Mesendoderm (in vitro differentiated cells): ENCODE results near the gene GCAT.
A peak's percentile ranks its signal among the peaks of the same experiment; 100 is the strongest.

ENCODE experiments used
- small RNA-seq: library from polyadenylated mRNA; stranded (forward); fragments of <200 nt; extraction: miRNeasy Mini kit (QIAGEN cat#:217004); gene quantifications from one replicate; pipeline ENCODE3, GENCODE V24; 2013; ENCODE audit not compliant: insufficient read depth

GCAT gene

Small RNA genes within 50 kb of the gene (small RNA-seq; reads per million reads assigned to genes)
- gene MIR659, result 8.1 reads per million, percentile 82 among the genes with 10 or more reads in this experiment
